Epidermal melanocyte (primary cell): Measurements from ENCODE around the gene SOAT2.
A peak's percentile ranks its signal among the peaks of the same experiment; 100 is the strongest.
"Not testable (repeated sequence)": the region's sequence is repeated elsewhere in the genome, so short reads cannot be mapped to it uniquely, and the experiment has no call there.

Experiments used
- DNase-seq: peaks from one replicate; pipeline ENCODE4 v3.0.0; 2011; ENCODE audit warnings: low spot score; ENCODE audit not compliant: insufficient read length

SOAT2 gene

DNA sequence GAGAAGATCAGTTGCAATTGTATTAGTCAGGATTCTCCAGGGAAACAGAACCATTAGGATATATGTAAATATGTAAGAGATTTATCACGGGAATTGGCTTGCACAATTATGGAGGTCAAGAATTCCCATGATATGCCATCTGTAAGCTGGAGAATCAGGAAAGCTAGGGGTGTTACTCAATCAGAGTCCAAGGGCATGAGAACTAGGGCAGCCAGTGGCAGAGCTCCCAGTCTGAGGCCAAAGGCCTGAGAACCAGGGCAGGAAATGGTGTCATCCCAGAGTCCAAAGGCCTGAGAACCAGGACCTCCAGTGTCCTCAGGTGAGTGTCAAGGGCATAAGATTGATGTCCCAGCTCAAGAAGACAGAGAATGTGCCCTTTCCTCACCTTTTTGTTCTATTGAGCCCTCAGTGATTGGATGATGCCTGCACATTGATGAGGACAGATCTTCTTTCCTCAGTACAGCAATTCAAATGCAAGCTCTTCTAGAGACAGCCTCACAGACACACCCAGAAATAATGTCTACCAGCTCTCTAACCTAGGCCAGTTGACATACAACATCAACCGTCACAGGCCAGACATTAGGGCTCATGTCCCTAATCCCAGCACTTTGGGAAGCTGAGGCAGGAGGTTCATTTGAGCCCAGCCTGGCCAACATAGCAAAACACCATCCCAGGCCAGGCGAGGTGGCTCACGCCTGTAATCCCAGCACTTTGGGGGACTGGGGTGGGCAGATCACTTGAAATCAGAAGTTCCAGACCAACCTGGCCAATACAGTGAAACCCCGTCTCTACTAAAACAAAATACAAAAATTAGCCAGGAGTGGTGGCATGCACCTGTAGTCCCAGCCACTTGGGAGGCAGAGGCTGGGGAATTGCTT is 42.3 kb downstream of the SOAT2 start:
- DNase-seq, result no peak

DNA sequence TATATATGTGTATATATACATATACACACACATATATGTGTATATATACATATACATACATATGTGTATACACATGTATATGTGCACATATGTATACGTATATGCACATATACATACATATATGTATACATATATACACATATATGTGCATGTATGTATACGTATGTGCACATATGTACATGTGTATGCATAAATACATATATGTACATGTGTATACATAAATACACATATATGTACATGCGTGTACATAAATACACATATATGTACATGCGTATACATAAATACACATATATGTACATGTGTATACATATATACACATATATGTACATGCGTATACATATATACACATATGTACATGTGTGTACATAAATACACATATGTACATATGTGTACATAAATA is 43.9 kb downstream of the SOAT2 start:
- DNase-seq, result no peak

GRCh38 chr12:53147653-53148052 is 44.4 kb downstream of the SOAT2 start:
- no peak for DNase-seq

GRCh38 chr12:53151039-53151438 is 47.8 kb downstream of the SOAT2 start:
- no peak for DNase-seq

DNA sequence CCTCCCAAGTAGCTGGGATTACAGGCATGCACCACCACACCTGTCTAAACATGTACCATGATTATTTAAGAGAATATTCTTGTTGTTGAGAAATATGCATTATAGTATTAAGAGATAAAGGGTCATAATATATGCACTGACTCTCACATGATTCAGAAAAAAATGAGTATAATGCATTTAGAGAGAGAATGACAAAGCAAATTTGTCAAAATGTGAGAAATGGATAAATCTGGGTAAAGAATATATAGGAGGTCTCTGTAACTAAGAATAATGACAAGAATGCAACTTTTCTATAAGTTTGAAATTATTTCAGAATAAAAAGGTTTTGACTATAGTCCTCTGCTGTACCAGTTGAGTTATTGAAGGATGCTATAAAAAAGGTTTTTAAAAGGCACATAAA is 49.1 kb downstream of the SOAT2 start:
- no peak for DNase-seq

- peak; percentile 87 for DNase-seq
These were observed 56.0 kb downstream of the SOAT2 start for GRCh38 chr12:53159195-53159839.

DNA sequence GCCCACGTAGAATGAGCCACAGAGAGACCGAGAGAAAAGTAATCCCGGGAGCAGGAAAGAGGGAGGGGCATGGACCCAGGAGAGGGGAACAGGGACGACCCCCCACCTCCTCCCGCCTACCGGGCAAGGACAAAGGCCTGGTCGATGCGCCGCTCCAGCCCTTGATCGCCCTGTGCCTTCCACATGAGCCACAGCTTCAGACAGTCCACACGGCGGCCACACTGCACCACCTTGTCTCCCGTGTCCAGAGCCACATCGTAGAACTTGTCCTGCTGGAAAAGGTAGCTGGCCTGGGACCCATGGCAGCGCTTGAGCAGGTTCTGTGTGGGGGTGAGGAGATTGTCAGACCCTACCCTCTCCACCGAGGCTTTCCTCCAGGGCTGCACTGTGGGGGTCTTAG is 56.7 kb downstream of the SOAT2 start:
- no peak for DNase-seq

DNA sequence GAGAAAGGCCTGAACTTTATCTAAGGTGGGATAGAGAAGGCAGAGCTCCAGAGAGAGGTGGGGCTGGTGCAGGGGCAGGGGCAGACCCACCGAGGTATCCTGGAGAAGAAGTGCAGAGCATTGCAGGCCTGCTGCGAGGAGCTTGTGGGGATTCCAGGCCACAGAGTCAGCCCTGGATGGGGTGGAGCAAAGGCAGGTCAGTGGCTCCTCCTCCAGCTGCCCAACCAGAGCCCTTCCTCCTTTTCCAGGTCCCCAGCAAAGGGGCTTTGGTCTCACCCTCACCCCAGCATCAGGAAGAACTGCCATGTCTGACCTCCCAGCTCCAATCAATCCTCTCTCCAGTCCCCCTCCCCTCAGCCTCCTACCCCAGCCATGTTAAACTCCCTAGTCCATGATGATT is 57.4 kb downstream of the SOAT2 start:
- DNase-seq, result no peak

- DNase-seq, result no peak
These were observed 58.0 kb downstream of the SOAT2 start for GRCh38 chr12:53161119-53161911.

- DNase-seq, result not testable (repeated sequence)
These were observed 59.7 kb downstream of the SOAT2 start for GRCh38 chr12:53163008-53163407.

GRCh38 chr12:53166837-53167236 is 63.6 kb downstream of the SOAT2 start:
- no peak for DNase-seq

DNA sequence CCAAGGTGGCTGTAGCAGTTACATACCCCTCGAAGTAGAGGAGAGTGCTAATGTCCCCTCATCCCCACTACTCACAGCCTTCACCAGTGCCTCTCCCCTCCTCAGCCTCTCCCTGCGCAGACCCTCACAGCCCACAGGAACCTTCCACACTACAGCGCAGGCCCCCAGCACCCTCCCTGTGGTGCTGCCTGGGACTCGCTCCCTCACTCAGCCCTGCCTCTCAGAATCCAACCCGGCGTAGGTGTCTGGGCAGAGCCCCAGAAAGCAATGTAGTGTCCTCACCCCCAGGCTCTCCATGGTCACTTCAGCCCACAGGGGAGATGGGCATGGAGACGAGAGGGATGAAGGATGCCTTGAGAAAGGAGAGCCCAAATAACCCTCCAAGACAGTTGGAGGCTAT is 66.4 kb downstream of the SOAT2 start:
- no peak for DNase-seq

DNA sequence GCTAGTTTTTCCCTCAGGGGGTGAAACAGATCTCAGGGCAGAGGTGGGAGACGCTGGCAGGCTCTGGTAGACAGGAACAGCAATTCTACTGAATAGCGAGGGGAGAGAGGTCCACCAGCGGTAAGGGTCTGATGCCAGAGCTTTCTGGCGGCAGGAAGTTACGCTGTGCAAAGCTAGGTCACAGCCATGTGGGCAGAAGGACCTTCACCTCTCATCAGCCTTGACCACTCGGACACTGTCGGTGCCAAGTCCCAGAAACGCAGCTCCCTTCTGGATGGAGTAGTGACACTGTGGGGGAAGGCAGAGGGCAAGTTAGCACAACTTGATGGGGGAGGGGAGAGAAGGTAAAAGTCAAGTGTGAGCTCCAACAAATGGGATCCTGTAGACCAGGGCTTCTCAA is 66.9 kb downstream of the SOAT2 start:
- no peak for DNase-seq

- DNase-seq, result no peak
These were observed 67.8 kb downstream of the SOAT2 start for GRCh38 chr12:53170876-53171724.

DNA sequence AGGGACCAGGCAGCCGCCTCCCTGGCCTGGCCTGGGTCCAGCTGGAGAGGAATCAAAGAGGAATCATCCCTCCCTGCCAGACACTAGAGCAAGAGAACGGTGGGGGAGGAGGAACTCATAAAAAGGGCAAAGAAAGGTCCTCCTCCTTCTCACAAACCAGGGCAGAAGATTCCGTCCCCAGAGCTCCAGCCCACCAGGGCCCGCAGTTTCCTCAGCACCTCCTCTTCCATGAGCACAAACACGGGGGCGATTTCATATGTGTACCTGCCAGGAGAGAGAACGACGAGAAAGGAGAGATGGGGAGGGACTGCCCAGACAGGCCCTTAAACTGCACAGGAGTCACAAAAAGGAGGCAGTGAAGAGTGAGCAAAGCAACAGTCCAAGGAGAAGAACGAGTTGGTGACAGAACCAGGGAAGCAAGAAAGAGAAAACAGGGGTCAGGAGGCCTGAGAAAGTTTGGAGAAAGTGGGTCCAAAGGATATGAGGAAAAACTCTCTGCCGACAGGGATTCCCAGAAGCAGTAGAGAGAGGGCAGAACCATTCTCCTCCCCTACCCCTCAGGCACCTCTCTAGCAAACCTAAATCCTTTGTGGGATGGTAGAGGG is 68.5 kb downstream of the SOAT2 start:
- no peak for DNase-seq

DNA sequence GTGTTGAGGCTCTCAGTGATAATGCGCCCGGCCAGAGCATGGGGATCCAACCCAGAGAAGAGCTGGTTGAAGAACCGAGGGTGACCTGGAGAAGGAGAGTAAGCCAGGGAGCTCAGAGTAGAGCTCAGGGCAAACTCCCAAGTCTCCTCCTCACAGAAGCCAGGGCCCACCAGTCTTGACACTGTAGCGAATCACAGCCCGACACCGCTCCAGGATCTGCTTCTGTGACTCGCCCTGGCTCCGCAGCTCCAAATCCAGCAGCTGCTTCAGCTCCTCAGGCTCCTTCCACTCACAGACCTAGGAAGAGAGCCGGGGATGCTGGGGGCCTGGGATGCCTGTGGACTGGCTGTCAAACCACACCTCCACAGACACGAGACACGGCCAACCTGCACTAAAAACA is 69.1 kb downstream of the SOAT2 start:
- DNase-seq, result no peak

- DNase-seq, result no peak
These were observed 69.9 kb downstream of the SOAT2 start for GRCh38 chr12:53173085-53173715.
